Measurements from ENCODE around the gene MAST4.

The MAST4 gene

DNA sequence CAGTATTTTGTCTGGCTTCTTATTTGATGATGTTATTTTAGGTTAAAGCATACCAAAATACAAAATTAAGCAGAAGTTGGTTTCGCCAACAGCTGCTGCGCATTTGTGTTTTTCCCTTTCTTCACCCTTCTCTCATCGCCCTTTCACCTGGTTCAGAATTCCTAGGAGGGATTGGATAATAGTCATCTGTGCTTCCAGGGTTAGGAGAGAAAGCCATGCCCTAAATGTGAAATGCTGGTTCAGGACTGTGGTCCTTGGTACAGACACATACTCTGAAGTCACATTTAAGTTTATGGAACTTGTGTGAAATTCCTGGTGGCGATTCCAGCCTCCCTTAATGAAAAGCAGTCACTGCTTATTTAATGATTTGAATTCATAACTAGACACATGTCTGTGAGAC lies 7.7 kb downstream of the MAST4 start:
- no peak for DNase-seq (ENCODE audit: low spot score)

GRCh38 chr5:66606713-66607112 lies 10.5 kb downstream of the MAST4 start:
- no peak for DNase-seq (ENCODE audit: low spot score)

GRCh38 chr5:66608501-66608900 lies 12.3 kb downstream of the MAST4 start:
- no peak for DNase-seq (ENCODE audit: low spot score)

DNA sequence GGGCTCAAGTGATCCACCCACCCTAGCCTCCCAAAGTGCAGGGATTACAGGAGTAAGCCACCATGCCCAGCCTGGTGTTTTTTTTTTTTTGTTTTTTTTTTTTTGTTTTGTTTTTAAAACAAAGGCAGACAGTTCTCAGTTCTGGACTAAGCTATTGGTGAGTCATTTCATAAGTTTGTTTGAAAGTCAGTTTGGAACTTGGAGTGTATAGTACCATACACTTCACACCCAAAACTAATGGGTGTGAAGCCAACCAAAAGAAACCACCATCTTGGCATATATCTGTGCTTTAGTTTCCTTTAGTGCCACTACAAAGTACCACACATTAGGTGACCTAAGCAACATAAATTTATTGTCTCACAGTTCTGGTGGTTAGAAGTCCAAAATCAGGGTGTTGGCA lies 13.4 kb downstream of the MAST4 start:
- no peak for DNase-seq (ENCODE audit: low spot score)

GRCh38 chr5:66612226-66612625 lies 16.0 kb downstream of the MAST4 start:
- no peak for DNase-seq (ENCODE audit: low spot score)

GRCh38 chr5:66615136-66615535 lies 18.9 kb downstream of the MAST4 start:
- no peak for DNase-seq (ENCODE audit: low spot score)

DNA sequence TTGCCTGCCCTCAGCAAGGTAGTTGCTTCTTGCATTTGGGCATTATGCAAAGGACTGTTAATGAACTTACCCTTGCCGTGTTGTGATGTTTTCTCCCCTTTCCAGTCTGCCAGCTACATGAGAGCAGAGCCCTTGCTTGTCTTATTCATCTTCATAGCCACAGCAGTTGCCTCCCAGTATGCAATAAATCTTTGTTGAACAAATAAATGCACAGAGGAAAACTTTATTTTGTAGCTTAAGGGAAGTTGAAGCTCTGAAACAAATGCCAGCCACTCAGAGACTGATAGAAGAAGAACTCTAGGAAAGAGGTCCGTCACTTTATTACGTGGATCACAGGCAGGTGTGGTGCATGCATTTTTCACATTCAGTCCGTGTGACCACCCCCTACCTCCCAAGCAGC lies 19.7 kb downstream of the MAST4 start:
- DNase-seq (ENCODE audit: low spot score), result no peak

- DNase-seq (ENCODE audit: low spot score), result no peak
These were observed 20.5 kb downstream of the MAST4 start for GRCh38 chr5:66616520-66617225.

- DNase-seq (ENCODE audit: low spot score), result no peak
These were observed 21.2 kb downstream of the MAST4 start for GRCh38 chr5:66617226-66617861.

DNA sequence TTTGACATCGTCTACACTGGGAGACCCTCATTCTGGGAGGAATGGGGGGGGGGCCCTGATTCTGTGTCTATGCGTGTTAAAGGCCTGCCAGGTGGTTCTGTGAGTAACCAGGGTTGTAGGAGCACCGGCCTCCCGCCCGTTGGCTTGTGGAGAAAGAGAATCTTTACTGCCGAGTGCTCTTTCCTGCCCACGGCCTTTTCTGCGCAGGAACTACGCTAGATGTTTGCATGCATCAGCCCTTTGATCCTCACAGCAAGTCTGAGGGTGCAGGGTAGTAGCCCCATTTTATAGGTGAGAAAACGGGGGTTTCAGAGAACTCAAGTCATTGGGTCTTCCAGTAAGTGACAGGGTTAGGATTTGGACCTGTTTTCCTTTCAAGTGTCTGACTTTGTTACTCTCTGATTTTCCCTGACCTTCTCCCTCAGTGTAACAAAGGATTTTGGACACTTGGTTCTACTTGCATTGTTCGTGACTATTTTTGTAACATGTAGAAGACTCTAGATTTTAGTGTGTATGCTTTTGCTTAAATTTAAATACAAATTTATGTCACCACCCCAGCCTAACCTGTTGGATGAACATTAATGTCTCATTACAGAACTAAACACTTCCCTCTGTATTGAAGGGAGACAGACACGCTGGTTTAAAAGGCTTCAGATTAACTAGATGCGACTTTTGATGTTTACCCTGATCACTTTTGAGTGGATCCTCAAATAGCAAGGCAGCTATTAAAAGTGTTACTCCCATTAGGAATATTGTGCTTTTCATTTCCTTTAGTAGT lies 22.0 kb downstream of the MAST4 start:
- no peak for DNase-seq (ENCODE audit: low spot score)

- no peak for DNase-seq (ENCODE audit: low spot score)
These were observed 24.5 kb downstream of the MAST4 start for GRCh38 chr5:66620711-66621110.

DNA sequence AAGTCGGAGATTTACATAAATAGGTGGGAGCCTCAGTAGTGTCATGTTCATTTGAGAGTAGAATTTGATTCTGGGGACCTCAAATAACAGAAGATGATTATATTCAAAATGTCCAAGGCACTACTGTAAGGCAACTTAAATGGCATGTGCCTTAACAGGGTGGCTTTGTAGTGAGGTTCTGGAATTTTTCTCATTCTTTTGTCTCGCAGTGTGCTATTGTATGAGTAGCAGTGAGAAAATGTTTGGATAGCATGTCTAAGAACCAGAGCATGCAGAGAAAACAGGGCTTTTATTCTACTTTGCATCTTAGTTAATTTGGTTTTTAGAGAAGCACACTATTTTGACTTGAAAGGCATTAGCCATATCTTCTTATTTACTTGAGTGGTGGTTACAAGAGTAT lies 25.0 kb downstream of the MAST4 start:
- DNase-seq (ENCODE audit: low spot score), result no peak

DNA sequence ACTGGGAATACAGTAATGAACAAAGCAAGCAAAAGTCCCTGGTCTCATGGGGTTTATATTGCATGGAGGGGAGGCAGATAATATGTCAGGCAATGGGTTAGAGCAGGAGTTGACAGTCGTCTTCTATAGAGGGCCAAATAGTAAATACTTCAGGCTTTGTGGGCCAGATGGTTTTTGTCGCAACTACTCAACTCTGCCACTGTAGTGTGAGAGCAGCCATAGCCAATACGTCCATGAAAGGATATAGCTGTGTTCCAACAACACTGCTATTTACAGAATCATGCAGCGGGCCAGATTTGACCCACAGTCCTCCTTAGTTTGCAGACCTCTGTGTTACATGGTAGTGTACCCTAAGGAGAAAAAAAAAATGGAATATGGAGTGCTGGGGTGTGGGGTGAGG lies 25.5 kb downstream of the MAST4 start:
- no peak for DNase-seq (ENCODE audit: low spot score)

- no peak for DNase-seq (ENCODE audit: low spot score)
These were observed 32.4 kb downstream of the MAST4 start for GRCh38 chr5:66628561-66628960.

- DNase-seq (ENCODE audit: low spot score), result no peak
These were observed 33.3 kb downstream of the MAST4 start for GRCh38 chr5:66629446-66629845.

DNA sequence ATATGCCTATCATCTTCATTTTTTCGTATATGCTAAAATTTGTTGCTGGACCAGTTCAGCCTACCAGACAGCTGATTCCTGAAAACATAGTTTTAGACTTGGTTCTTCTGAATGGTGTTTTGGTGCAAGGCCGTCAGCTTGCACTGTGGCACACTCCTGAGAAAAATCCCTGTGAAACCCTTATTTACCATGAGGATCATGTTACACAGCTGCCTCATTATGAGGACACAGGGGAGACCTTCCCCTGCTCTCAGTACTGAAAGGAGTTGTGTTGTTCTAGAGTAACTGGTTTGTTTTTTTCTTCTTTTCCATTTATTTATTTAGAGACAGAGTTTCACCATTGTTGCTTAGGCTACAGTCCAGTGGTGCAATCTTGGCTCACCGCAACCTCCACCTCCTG lies 37.6 kb downstream of the MAST4 start:
- DNase-seq (ENCODE audit: low spot score), result no peak

DNA sequence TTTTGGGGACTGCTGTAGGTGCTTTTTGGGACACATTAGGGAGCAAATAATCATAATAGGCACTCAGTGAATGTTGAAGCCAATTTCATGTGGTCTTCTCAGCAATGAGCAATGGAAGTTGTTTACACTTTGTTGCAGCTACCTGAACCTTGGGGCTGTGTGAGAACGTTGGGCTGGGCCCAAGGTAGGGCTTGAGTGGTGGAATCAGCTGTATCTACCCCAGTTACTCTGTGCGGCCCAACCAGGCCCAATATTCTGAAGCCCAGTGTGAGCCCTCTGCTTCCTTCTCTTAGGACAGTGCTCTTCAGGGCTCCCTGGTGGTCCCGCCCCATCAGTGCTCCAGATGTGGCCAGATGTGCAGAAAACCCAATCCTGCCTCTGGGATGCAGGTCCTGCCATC lies 38.4 kb downstream of the MAST4 start:
- no peak for DNase-seq (ENCODE audit: low spot score)

DNA sequence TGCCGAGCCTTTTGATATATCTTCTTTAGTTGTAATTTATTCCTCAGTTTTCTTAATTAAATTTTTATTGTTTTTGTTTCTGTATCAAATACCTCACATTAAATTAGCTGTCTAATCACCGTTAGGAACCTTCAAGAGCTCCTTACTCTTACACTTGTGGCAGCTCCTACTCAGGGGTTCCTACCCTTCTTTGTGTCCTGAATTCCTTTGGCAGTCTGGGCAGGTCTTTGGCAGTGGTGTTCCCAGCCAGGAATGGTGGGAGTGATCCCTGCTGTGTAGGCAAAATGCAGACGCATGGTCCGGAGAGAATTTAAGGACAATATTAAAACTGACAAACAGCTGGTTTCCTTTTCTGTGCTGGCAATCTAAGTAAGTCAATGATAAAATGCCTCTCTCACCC lies 41.8 kb downstream of the MAST4 start:
- DNase-seq (ENCODE audit: low spot score), result no peak

DNA sequence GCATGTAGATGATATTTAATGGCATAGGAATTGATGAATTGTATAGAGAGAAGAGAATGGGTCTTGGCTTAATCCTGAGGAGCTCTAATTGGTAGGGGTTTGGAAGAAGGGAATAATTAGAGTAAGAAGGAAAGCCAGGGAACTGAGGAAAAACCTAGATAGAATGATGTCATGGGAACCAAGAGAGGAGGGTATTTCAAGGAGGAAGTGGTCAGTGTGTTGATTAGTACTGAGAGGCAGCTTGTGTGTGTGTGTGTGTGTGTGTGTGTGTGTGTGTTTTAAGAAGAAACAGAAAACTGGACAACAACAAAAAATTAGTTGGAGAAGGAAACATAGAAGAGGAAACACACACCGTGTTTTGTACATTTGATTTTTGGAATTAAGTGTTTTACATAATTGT lies 42.8 kb downstream of the MAST4 start:
- no peak for DNase-seq (ENCODE audit: low spot score)

GRCh38 chr5:66642538-66642937 lies 46.3 kb downstream of the MAST4 start:
- DNase-seq (ENCODE audit: low spot score), result no peak

GRCh38 chr5:66643387-66643786 lies 47.2 kb downstream of the MAST4 start:
- no peak for DNase-seq (ENCODE audit: low spot score)

GRCh38 chr5:66644111-66644510 lies 47.9 kb downstream of the MAST4 start:
- DNase-seq (ENCODE audit: low spot score), result no peak

GRCh38 chr5:66645039-66645438 lies 48.8 kb downstream of the MAST4 start:
- DNase-seq (ENCODE audit: low spot score), result no peak

Data from pons (tissue), 1 donor.